Limb (tissue), 2 donors: ENCODE data around the gene ECT2.
"Not testable (repeated sequence)": the region's sequence is repeated elsewhere in the genome, so short reads cannot be mapped to it uniquely, and the experiment has no call there.

ENCODE experiments used
- DNase-seq, 2 donors: peaks; one replicate each; pipeline ENCODE4 v3.0.0-alpha.2; 2016; ENCODE audit errors: extremely low spot score in 2 of 2

The ECT2 gene

DNA sequence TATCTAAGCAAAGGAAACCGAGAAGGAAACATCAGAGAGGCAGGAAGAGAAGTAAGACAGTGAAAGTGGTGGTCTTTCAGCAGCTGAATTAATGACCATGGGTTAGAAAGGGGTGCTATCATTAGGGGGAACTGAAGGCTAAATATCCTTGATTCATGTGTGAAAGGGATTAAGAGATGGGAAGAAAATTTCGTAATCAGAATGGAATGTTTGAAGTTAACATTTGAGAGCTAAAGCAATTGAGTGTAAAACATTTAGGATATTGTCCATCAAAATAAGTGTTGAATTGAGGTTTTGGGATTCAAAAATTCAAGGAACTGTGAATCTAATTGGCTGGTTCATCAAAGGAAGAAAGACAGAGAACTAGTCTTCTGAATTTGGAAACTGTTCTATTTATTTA is 4.1 kb upstream of the ECT2 start:
- no peak for DNase-seq

- DNase-seq: peak in 1 of 2 donors; percentile 49
These were observed 1.1 kb upstream of the ECT2 start for GRCh38 chr3:172749230-172749965.

GRCh38 chr3:172750069-172750367 is 508 bp upstream of the ECT2 start:
- no peak for DNase-seq

DNA sequence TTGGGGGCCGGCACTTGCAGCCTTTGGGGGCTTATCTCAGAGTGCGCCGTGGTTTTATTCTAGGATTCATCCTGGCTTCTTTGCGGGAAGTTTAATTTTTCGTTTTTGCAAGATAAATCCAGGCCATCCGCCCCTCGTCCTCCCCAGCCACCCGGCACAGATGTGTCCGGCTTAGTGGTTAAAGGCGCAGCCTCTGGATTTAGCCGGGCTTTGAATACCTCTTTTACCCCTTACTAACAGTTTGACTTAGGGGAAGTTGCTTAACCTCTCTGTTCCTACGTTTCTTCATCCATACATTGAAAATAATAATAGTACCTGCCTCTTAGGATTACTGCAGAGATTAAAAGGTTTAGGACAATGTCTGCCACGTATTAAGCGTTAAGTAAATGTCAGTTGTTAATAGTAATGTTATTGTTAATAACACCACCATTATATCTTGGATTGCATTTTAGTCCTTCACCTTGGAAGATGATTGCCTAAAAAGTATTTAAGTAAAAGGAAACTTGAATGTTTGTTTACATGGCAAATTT is 714 bp downstream of the ECT2 start:
- no peak for DNase-seq

- DNase-seq: no peak
These were observed 2.1 kb downstream of the ECT2 start for GRCh38 chr3:172752651-172753050.

DNA sequence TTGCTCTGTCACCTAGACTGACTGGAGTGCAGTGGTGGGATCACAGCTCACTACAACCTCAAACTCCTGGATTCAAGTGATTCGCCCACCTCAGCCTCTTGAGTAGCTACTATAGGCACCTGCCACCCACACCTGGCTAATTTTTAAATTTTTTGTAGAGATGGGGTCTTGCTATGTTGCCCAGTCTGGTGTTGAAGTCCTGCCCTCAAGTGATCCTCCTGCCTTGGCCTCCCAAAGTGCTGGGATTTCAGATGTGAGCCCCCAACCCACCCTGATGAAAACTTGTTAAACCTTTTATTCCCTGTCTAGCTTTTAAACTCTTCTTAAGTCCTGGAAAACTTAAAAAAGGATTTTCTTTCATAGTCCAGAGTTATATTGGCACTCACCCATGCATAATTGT is 2.6 kb downstream of the ECT2 start:
- DNase-seq: no peak

GRCh38 chr3:172760416-172760815 is 9.9 kb downstream of the ECT2 start:
- DNase-seq: not testable (repeated sequence)

DNA sequence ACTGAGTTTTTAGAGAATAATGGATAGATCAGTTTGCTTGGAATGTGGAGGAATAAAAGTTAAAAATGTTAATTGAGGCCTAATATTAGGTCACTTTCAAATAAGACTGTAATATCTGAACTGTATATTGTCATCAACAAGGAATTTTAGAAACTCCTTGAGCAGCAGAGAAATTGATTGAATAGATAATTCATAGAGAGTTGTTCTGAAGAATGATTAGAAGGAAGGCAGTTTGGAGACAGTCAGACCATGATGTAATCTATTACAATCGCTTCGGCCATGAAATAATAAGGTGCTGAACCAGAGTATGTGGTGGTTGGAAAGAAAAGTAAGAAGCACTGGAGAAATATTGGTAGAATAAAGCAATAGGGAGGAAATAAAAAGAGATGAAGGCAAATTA is 15.7 kb downstream of the ECT2 start:
- no peak for DNase-seq

DNA sequence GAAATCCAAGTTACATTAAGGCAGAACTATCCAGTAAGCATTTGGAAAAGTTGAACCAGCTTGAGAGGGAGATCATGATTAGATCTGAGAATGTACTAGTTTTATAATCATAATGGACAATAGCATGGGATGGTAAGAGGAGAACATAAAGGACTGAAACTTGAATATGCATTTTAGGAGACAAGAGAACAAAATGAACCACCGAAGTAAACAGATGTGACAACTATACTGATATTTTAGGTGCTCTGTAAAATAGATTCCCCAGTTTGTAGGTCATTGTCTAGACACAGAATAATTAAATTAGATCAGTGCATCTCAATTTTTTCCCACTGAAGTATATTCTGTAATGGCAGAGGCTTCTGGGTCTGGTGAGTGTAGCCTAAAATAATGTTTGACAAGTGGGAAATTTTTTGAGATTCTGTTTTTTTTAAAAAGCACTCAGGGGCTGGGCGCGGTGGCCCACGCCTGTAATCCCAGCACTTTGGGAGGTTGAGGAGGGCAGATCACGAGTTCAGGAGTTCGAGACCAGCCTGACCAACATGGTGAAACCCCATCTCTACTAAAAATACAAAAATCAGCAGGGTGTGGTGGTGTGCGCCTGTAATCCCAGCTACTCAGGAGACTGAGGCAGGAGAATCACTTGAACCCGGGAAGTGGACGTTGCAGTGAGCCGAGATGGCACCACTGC is 16.3 kb downstream of the ECT2 start:
- no peak for DNase-seq

- DNase-seq: no peak
These were observed 19.9 kb downstream of the ECT2 start for GRCh38 chr3:172770382-172770781.

- no peak for DNase-seq
These were observed 21.1 kb downstream of the ECT2 start for GRCh38 chr3:172771672-172772071.

DNA sequence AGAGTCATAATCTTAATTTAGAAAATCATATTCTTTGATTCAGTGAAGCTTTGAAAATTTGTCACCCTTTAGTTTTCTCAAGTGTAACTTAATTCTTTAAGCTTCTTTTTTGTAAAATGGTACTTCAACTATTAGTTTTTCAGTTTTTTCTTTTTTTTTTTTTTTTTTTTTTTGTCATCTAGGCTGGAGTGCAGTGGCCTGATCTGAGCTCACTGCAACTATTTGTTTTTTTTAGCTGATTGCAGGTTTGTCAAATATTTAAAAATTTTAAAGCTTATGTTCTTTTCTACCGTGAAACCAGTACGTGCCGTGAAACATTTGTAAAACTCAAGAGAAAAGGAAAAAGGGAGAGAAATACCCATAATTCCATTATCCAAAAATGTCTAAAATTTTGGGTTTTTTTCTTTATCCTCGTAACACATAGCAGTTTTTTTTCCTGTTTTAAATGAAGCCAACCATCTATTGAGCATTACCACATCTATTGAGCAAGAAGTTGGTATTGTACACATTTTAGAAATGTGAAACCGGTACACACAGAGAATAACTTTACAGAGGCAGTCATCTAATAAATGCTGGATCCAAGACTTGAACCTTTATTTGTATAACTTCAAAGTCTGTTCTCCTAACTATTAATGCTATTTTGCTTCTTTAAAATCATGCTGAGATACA is 25.7 kb downstream of the ECT2 start:
- DNase-seq: no peak

DNA sequence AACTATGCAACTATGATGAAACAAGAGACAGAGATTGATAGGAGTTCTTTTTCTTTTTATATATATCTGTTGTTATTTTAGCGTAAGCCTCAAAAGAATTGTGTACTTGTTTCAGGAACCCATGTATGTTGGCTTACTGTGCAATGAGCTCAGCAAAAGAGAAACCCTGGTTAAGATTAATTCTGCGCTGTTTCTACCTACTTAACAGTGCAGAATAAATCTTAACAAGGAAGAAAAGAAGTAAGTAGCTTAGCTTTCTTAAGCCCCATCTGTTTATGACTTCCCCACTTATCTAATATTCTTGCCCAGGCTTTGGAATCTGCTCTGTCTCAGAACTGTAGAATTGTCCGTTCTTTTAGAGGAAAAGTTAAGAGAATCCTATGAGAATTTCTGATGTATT is 27.4 kb downstream of the ECT2 start:
- no peak for DNase-seq

- DNase-seq: no peak
These were observed 31.7 kb downstream of the ECT2 start for GRCh38 chr3:172782235-172782634.

DNA sequence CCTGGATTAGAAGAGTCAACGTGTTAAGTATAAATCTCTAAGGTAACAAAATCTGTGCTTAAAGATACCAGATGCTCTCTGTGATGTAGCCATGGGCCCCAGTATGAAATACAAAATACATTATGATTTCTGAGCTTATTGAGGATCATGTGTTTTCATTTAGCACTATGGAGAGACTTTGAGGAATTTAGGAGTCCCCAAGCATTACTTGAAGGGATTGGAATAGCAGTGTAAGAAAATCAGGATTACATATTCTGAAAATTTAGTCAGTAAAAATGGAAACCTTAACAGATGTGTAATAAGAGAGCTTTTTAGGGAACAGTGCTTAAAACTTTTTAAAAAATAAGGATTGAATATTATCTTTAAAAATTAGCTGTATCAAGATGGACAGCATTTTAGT is 35.5 kb downstream of the ECT2 start:
- DNase-seq: no peak

GRCh38 chr3:172787019-172787418 is 36.5 kb downstream of the ECT2 start:
- DNase-seq: no peak

- no peak for DNase-seq
These were observed 37.2 kb downstream of the ECT2 start for GRCh38 chr3:172787746-172788145.

DNA sequence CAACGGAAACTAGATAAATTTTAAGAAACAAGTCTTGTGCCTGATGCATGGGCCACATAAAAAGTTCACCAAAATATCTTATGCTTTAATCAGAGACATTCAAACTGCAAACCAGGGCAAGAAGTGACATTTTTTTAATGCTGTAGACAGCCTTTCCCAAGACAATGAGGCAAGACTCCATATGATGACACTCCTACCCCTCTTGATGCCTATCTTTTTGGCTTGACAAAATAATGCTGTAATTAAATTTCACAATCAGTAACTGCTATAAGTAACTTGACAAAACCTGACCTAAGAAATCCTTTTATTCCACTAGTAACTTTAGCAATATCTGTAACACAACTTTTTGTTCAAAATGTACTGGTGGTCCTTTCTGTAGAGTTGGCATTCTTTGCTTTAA is 48.7 kb downstream of the ECT2 start:
- DNase-seq: no peak

GRCh38 chr3:172800156-172800555 is 49.6 kb downstream of the ECT2 start:
- no peak for DNase-seq

DNA sequence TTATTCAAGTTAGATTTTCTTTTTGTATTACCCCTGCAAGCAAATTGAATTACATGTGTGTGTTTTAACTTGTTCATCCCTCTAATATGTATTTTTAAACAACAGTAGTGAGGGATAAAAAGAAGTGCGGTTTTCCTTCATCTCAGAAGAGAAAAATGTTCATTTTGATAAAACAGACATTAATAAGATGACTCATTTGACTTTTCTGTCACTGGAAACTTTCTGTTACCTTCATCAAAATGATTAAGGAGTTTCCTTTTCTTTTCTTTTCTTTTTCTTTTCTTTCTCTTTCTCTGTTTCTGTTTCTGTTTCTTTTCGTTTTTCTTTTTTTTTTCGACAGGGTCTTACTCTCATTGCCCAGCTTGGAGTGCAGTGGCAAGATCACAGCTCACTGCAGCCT is 53.0 kb downstream of the ECT2 start:
- DNase-seq: no peak

DNA sequence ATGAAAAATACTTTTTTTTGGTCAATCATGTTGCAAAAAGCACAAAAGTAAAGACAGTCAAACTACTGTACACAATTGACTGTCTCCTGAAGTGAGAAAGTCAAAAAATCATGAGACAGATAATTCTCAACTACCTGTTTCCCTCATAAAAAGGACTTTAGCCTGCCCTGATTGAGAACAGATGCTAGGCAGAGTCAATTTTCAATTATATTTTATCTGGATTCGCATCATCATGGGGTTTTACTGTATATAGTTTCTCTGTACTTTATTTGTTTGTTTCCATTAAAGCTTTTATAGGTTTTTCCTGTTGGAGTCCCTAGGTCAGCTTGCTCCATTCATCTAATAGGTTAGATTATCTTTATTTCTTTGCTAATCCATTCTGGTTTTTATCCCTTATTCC is 53.8 kb downstream of the ECT2 start:
- DNase-seq: no peak

GRCh38 chr3:172808969-172809546 is 58.5 kb downstream of the ECT2 start:
- peak in 1 of 2 donors; percentile 64 for DNase-seq
